KMS-11 (cell line): ENCODE results near the gene EN1.

Experiments used
- H2AFZ ChIP-seq: fragments of 200-600 bp; sonication (generic); 2 replicates; pipeline ENCODE4 v1.6.1; 2016; ENCODE audit warnings: antibody characterized with exemption, mixed run types, low read depth
- H3K27ac ChIP-seq: fragments of 200-600 bp; sonication (generic); 2 replicates; pipeline ENCODE4 v1.6.1; 2016; ENCODE audit warnings: mild to moderate bottlenecking, mixed run types
- H3K27me3 ChIP-seq: fragments of 200-600 bp; sonication (generic); 2 replicates; pipeline ENCODE4 v1.6.1; 2017; ENCODE audit warnings: mild to moderate bottlenecking, low read depth, mixed run types, moderate library complexity; ENCODE audit not compliant: insufficient read depth
- H3K36me3 ChIP-seq: fragments of 200-600 bp; sonication (generic); 2 replicates; pipeline ENCODE4 v1.6.1; 2017; ENCODE audit warnings: mild to moderate bottlenecking, mixed run types; ENCODE audit not compliant: insufficient read depth
- H3K4me1 ChIP-seq: fragments of 200-600 bp; sonication (generic); 2 replicates; pipeline ENCODE4 v1.6.1; 2016; ENCODE audit warnings: mild to moderate bottlenecking, low read depth, mixed run types; ENCODE audit not compliant: poor library complexity, severe bottlenecking
- H3K4me2 ChIP-seq: fragments of 200-600 bp; sonication (generic); 2 replicates; pipeline ENCODE4 v1.7.0; 2016; ENCODE audit warnings: mild to moderate bottlenecking, mixed run types
- H3K4me3 ChIP-seq: fragments of 200-600 bp; sonication (generic); IDR thresholded peaks from 2 replicates; pipeline ENCODE4 v1.6.1; 2017; ENCODE audit warnings: low read depth, low read length, mixed read lengths; ENCODE audit not compliant: insufficient read depth
- H3K79me2 ChIP-seq: fragments of 200-600 bp; sonication (generic); 2 replicates; pipeline ENCODE4 v1.6.1; 2016; ENCODE audit warnings: low read depth, mixed run types; ENCODE audit not compliant: insufficient read depth
- H3K9ac ChIP-seq: fragments of 200-600 bp; sonication (generic); 2 replicates; pipeline ENCODE4 v1.6.1; 2016; ENCODE audit warnings: mild to moderate bottlenecking, mixed run types
- H4K20me1 ChIP-seq: fragments of 200-600 bp; sonication (generic); 2 replicates; pipeline ENCODE4 v1.6.1; 2016; ENCODE audit warnings: mild to moderate bottlenecking, mixed run types; ENCODE audit not compliant: insufficient read depth
- CTCF ChIP-seq: fragments of 200-600 bp; sonication (generic); conservative IDR thresholded peaks from 2 replicates; pipeline ENCODE4 v1.6.1; 2017; ENCODE audit warnings: low read depth, mild to moderate bottlenecking, antibody characterized with exemption, low read length, moderate library complexity, mixed read lengths

The EN1 gene

DNA sequence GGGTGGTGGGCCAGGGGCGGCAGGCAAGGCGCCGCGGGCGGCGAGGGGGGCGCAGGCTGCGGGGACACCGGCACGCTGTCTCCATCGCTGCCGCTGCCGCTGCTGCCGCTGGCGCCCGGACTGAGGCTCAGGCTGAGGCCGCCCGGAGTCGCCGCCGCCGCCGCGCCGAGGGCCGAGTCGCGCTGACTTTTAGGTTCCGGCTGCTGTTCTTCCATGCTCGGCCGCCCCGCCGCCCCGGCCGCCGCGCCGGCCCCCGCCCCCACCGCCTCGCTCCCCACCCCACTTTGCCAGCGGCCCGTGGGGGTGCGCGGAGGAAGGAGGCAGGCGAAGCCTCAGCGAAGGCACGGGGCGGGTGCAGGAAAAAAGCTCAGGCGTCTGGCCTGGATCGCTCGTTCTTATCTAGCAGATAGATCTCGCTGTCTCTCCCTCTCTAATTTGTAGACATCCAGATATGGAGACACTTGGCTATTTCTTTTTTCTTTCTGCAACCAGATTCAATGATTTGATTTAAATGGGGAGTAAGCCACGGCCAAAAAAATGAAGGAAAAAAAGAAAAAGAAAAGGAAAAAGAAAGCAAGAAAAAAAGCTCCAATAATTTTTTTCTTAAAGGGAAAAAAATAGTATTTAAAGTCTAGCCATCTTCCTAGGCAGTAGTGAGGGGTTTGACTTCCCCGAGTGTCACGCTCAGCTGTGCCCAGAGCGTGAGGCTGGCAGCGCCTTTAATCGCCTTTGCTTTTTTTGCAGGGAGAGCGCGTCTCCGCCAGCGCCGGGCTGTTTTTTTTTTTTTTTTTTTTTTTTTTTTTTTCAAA, at the start of gene EN1:
Gene EN1, minus strand, starts transcription at position 696 of the 809 bp plus-strand sequence. Its CDS starts 481 bp downstream, at position 215.
- Histone ChIP-seq H3K9ac (no peak within 1 kb of the TSS), H3K4me3 (no peak within 1 kb of the TSS), H3K27me3 (no peaks in the 10 kb centered on the region), H2AFZ (no peak within 1 kb of the TSS), H3K79me2 (no peaks in the 10 kb centered on the region), H3K4me2 (no peak within 1 kb of the TSS), H4K20me1 (no peaks in the 10 kb centered on the region), H3K36me3 (no peaks in the 10 kb centered on the region), H3K27ac (no peak within 1 kb of the TSS), H3K4me1 (no peaks in the 10 kb centered on the region)
- TF ChIP-seq CTCF = no peak

GRCh38 chr2:118893100-118893499, 45.7 kb upstream of the EN1 start:
- Histone ChIP-seq H3K4me2 (no peak overlapping the region), H2AFZ (no peak overlapping the region), H3K27me3 (no peaks in the 10 kb centered on the region), H3K9ac (no peak overlapping the region), H3K27ac (no peak overlapping the region), H3K36me3 (no peaks in the 10 kb centered on the region), H3K79me2 (no peaks in the 10 kb centered on the region), H3K4me3 (no peak overlapping the region), H4K20me1 (no peaks in the 10 kb centered on the region), H3K4me1 (no peaks in the 10 kb centered on the region)
- no peak for TF ChIP-seq CTCF

GRCh38 chr2:118889995-118890394, 42.5 kb upstream of the EN1 start:
- no peak overlapping the region for H3K4me2 ChIP-seq
- no peak for TF ChIP-seq CTCF

DNA sequence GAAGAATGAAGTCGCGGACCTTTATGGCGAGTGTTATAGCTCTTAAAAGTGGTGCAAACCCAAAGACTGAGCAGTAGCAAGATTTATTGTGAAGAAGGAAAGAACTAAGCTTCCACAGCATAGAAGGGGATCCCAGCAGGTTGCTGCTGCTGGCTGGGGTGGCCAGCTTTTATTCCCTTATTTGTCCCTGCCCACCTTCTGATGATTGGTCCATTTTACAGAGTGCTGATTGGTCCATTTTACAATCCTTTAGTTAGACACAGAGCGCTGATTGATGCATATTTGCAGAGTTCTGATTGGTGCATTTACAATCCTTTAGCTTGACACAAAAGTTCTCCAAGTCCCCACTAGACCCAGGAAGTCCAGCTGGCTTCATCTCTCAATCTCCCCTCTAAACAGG, 36.3 kb upstream of the EN1 start:
- Histone ChIP-seq H3K4me2 (no peak overlapping the region), H3K4me3 (no peak overlapping the region), H2AFZ (no peak overlapping the region), H3K79me2 (no peaks in the 10 kb centered on the region), H3K9ac (no peak overlapping the region), H4K20me1 (no peaks in the 10 kb centered on the region), H3K36me3 (no peaks in the 10 kb centered on the region), H3K27me3 (no peaks in the 10 kb centered on the region), H3K27ac (no peak overlapping the region), H3K4me1 (no peaks in the 10 kb centered on the region)
- no peak for TF ChIP-seq CTCF

More at GRCh38 chr2:118889995-118890394, 42.5 kb upstream of the EN1 start:
- H3K27ac ChIP-seq = no peak overlapping the region
- no peaks in the 10 kb centered on the region for H3K27me3 ChIP-seq
- H3K4me1 ChIP-seq = no peaks in the 10 kb centered on the region
- no peaks in the 10 kb centered on the region for H4K20me1 ChIP-seq
- no peak overlapping the region for H3K4me3 ChIP-seq
- no peak overlapping the region for H2AFZ ChIP-seq
- H3K79me2 ChIP-seq = no peaks in the 10 kb centered on the region
- no peak overlapping the region for H3K9ac ChIP-seq
- no peaks in the 10 kb centered on the region for H3K36me3 ChIP-seq
